ENCODE results near the gene MCM3AP.
"Not testable (repeated sequence)": the region's sequence is repeated elsewhere in the genome, so short reads cannot be mapped to it uniquely, and the experiment has no call there.

Gene MCM3AP

DNA sequence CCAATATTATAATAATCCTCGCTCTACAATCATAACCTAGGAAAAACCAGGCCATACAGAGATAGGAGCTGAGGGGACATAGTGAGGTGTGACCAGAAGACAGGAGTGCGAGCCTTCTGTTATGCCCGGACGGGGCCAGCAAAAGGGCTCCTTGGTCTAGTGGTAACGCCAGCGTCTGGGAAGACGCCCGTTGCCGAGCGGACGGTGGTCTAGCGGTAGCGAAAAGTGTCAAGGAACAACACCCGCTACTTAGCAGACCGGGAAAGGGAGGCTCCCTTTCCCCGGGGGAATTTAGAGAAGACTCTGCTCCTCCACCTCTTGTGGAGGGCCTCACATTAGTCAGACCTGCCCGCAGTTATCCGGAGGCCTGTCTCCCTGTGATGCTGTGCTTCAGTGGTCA lies 61.8 kb downstream of the MCM3AP start:
- peaks cover 35% of the 10 kb centered on the region for H3K4me1 Mint-ChIP-seq
- not testable (repeated sequence) for DNase-seq (ENCODE audit: low spot score in 2 of 2); H3K9me3 Mint-ChIP-seq; ATAC-seq; H3K4me3 Mint-ChIP-seq; H3K36me3 Mint-ChIP-seq; H3K27ac Mint-ChIP-seq

DNA sequence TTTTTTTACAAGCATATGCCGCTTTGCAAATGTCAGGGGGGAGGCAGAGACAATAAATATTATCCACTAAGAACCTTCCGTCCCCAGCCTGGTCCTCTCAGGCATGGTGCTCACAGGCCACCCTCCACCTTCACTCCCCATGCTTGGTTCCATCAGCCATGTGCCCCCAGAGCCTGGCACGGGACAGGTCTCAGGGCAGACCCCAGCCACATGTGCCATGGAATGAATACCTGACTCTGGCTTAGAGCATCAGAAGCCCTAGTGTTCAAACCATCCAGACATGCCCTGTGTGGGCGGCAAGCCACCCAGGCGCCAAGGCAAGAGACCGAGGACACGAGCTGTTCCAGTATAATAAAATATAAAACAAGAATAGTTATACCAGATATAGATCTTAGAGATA lies 62.2 kb downstream of the MCM3AP start:
- DNase-seq (ENCODE audit: low spot score in 2 of 2), result no peak
- peaks cover 7% of the 10 kb centered on the region for H3K36me3 Mint-ChIP-seq
- H3K9me3 Mint-ChIP-seq, result no peaks in the 10 kb centered on the region
- H3K4me1 Mint-ChIP-seq, result peaks cover 35% of the 10 kb centered on the region
- ATAC-seq, result no peak
- H3K4me3 Mint-ChIP-seq, result no peak overlapping the region
- no peak overlapping the region for H3K27ac Mint-ChIP-seq

DNA sequence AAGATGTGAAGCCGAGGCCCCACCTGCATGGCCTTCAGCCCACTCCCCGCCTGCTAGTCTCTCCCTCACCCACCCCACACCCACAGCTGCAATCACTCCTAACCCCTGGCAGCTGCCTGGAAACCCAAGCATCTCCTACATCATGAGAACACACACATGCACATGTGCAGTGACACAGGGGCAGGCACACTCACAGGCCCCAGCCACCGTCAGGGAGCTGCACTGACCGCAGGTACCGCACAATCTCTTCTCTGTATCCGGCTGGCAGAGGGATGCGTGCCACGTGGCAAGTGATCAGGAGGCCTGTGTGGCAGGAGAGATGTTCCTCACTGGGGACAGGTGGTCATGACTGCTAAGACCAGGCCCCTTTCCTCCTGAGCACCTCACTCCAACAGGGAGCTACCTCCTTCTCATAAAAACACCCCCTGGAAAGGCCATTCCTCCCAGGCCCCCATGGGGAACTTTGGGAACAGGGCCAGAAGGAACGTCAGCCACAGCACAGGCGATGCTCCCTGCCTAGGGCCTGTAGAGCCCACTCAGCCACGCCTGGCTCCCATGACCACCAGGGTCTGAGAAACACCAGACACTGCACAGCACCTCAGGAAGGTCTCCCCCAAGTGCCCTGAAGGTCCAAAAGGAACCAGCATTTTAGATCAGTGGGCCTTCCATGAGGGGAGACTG lies 62.8 kb downstream of the MCM3AP start:
- Mint-ChIP-seq H3K36me3 (peaks cover 7% of the 10 kb centered on the region), H3K4me1 (peaks cover 30% of the 10 kb centered on the region), H3K27ac (peak overlapping the region; percentile 65), H3K9me3 (no peaks in the 10 kb centered on the region), H3K4me3 (no peak overlapping the region)
- DNase-seq (ENCODE audit: low spot score in 2 of 2) (no peak), ATAC-seq (no peak)

DNA sequence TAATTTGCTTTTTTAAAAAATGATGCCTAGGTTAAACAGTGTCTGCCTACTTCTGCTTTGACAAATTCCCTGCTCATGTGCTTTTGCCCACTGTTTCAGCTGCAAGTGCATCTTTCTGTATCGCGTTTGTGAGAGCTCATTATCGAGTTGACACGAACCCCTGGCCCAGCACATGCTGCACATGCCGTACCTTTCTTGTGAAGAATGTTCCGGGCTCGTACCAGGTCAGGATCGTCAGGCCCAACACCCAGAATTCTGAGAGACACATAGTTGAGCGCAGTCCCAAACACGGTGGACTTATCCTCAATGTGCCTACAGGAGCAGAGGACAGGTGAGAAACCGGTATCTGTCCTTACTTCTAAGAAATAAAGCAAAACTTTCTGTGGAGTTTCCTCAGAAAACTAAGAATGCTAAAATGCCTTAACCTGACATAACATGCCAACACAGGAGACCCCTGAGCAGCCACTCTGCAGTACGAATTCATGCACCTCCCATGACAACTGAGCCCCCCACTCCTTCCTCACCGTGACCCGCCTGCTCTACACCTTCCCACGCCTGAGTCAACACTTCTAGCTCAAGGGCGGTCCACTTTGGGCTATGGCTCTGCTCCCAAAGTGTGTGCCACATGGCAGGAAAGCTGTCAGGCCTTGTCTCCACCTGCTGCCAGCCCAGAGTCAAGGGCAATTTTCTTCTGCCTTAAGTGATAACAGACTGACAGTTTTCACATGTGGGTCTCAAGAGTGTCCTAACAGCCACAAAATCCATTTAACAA lies 63.6 kb downstream of the MCM3AP start:
- peaks cover 23% of the 10 kb centered on the region for H3K4me1 Mint-ChIP-seq
- peak overlapping the region; percentile 65 for H3K27ac Mint-ChIP-seq
- no peak overlapping the region for H3K4me3 Mint-ChIP-seq
- no peaks in the 10 kb centered on the region for H3K9me3 Mint-ChIP-seq
- ATAC-seq, result no peak
- peaks cover 7% of the 10 kb centered on the region for H3K36me3 Mint-ChIP-seq
- DNase-seq (ENCODE audit: low spot score in 2 of 2), result no peak

DNA sequence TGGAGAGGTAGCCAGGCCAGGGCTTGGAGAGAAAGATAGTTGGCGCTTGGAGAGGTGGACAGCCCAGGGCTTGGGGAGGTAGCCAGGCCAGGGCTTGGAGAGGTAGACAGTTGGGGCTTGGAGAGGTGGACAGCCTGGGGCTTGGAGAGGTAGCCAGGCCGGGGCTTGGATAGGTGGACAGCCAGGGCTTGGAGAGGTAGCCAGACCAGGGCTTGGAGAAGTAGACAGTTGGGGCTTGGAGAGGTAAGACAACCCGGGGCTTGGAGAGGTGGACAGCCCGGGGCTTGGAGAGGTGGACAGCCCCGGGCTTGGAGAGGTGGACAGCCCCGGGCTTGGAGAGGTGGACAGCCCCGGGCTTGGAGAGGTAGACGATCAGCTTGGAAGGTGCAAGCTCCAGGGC lies 64.6 kb downstream of the MCM3AP start:
- Mint-ChIP-seq H3K27ac (peak overlapping the region; percentile 20), H3K36me3 (peaks cover 7% of the 10 kb centered on the region), H3K4me1 (peaks cover 20% of the 10 kb centered on the region)

DNA sequence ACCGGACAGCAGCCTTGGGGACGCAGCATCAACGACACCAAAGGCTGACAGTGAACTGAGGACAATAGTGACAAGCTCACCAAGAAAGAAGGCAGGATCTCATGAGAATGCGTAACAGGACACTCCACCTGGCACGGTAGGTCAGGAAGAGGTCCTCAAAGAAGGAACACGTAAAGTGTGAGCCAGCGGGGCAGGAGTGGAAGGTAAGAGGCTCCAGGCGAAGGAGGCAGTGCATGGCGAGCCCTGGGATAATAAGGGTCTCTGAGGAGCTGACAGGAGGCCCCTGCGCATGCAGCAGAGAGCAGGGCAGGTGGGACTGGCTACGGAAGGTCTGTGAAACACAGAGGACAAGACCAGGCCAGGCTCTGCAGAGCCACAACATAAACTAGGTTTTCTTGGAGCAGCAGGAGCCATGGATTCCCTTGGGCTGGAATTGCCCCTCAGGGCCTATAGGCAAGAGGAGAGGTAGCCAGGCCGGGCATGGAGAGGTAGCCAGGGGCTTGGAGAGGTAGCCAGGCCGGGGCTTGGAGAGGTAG lies 65.1 kb downstream of the MCM3AP start:
- Mint-ChIP-seq H3K4me1 (peaks cover 15% of the 10 kb centered on the region), H3K4me3 (no peak overlapping the region), H3K36me3 (peaks cover 7% of the 10 kb centered on the region), H3K27ac (peak overlapping the region; percentile 20), H3K9me3 (no peaks in the 10 kb centered on the region)
- DNase-seq (ENCODE audit: low spot score in 2 of 2), result no peak
- ATAC-seq, result no peak

More for the DNA sequence above, 64.6 kb downstream of the MCM3AP start:
- Mint-ChIP-seq H3K4me3 (no peak overlapping the region), H3K9me3 (no peaks in the 10 kb centered on the region)
- DNase-seq (ENCODE audit: low spot score in 2 of 2), result no peak
- no peak for ATAC-seq

DNA sequence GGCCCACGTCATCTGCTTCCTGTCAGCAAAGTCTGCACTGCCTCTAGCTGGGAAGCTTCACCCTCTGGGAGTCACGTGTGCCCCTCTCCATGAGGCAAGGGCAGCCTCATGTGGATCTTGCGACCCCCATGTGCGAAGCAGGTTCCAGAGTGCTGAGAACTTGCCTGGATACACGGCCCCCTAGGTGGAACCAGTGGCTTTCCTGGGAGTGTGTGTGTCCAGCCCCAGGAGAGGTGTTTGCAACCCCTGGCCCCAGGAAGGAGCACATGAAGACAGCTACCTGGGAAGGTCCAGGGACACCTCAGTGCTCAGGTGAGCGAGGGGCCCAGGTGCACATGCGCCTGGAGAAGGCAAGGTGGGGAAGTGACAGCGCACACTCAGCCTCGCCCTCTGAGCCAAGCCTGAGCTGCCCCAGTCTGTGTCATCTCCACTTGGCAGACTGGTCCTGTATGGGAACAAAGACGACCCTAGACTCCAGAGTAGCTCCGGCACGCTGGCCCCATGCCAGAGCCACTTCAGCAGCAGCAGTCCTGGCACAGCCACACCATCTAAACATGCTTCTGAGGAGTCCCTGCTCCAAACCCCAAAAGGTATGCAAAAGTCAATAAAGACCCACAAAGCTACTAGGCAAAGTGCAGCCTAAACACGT lies 65.7 kb downstream of the MCM3AP start:
- H3K4me3 Mint-ChIP-seq, result no peak overlapping the region
- DNase-seq (ENCODE audit: low spot score in 2 of 2) (no peak), ATAC-seq (no peak)
- peaks cover 13% of the 10 kb centered on the region for H3K4me1 Mint-ChIP-seq
- peaks cover 7% of the 10 kb centered on the region for H3K36me3 Mint-ChIP-seq
- no peak overlapping the region for H3K27ac Mint-ChIP-seq
- no peaks in the 10 kb centered on the region for H3K9me3 Mint-ChIP-seq

DNA sequence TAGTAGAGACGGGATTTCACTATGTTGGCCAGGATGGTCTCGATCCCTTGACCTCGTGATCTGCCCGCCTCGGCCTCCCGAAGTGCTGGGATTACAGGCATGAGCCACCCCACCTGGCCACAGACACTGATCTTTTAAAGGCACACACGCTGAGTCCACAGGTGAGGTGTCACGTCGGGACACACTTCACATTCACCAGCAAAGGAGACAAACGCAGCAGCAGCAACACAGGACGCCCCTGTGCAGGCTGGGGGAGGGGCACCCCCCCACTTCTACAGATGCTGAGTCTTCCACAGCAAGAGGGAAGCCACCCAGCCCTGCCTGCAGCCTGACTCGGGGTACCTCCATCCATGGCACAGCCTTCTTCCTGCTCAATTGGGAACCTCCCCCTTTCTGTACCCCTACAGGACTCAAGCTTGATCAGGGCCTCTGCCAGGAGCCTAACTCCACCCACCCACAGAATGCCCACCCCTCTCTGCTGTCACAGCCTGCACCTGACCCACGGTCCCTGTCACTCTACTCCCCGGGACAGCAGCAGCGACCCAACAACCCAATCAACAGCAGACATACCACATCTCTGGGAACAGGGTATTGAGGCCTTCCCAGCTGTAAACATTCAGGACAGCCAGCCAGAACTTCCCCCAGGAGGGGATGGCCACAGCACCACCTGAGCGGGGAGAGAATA lies 66.4 kb downstream of the MCM3AP start:
- Mint-ChIP-seq H3K36me3 (peaks cover 7% of the 10 kb centered on the region), H3K27ac (no peak overlapping the region), H3K4me1 (peaks cover 13% of the 10 kb centered on the region), H3K4me3 (no peak overlapping the region), H3K9me3 (no peaks in the 10 kb centered on the region)
- DNase-seq (ENCODE audit: low spot score in 2 of 2), result no peak
- no peak for ATAC-seq

DNA sequence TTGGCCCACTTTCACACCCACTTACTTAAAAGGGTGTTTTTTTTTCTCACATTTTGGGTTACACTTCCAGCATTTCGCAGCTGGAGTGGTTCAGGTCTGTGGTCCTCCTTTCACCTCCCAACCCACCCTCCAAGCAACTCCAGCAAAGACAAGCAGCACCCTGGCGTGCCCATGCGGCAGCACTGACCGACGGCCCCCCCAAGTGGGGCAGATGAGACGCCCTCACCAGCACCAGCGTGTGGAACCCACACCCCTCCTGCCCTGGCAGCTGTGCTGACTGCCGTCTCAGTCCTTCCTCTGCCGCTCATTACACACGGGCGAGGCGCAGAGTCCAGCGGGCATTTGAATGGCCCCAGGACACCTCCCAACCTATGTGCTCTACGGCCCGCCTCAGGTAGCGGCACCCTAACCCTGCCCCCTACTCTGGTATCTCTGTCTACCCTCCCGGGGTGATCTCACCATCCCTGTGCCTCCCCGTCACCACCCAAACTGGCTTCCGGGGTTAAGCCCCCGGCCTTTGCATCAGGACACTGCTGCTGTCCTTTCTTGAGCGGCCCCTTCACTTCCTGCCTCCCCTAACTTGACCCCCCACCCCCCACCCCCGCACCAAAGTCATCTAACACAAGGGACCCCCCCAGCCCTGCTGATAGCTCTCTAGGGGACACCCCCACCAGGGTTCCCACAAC lies 67.8 kb downstream of the MCM3AP start:
- DNase-seq (ENCODE audit: low spot score in 2 of 2) (no peak), ATAC-seq (no peak)
- Mint-ChIP-seq H3K36me3 (peaks cover 7% of the 10 kb centered on the region), H3K4me1 (peaks cover 12% of the 10 kb centered on the region), H3K9me3 (no peaks in the 10 kb centered on the region), H3K27ac (no peak overlapping the region), H3K4me3 (no peak overlapping the region)

DNA sequence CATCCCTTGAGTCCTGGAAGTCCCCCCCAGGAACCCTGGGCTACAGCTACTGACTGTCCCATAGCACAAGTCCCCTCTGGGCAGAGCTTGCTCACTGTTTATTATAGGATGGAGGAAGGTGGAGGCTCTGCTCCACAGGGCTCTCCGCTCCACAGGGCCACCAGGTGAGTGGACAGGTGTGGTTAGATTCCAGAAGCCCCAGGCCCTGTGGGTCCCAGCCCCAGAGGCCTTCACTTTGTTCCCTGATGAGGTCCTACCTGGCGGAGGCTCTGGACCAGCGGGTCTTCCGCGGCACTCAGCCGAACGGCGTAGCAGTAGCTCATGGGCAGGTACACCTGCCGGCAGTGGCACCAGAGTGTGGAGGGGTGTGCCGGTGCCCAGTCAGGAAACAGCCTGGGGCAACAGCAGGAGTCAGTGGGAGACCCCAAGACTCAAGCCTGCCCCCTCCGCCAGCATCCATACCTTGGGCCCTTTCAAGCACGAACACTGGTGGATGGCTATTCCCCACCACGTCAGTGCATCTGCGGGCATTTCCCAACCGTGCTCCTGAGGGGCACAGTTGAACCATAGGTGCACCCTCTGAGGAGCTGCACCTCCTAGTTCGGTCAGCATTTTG lies 69.2 kb downstream of the MCM3AP start:
- no peak for DNase-seq (ENCODE audit: low spot score in 2 of 2)
- Mint-ChIP-seq H3K36me3 (peaks cover 7% of the 10 kb centered on the region), H3K4me3 (no peak overlapping the region), H3K4me1 (peaks cover 4% of the 10 kb centered on the region), H3K27ac (no peak overlapping the region), H3K9me3 (no peaks in the 10 kb centered on the region)
- no peak for ATAC-seq

DNA sequence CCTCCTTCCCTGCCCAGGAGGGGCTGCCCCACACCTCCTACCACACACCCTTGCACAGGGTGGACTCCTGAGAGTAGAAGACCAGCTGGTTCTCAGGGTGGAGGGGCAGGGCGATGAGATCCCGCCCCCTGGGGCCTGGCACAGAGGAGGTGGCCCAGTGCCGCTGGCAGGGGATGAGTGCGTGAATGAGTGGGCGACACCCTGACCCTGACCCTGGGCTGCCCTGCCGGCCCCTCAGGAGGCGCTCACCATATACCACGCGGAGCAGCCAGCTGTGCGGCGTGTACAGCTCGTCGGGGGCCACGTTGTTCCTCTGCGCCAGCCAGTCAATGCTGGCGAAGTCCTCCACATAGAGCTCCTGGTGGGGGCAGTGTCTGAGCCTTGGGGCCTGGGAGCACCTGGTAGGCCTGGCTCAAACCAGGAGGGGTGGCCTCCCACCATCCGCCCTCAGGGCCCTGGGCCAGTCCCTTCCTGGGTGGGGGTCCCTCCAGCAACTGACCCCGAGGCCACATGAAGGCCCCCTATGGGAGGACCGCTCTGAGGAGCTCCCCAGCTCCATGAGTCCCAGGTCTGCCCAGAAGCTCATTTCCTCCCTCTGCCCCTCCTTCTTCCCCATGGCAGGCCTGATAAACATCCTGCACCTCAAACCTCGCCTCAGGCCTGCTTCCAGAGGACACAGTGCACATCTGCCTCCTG lies 69.8 kb downstream of the MCM3AP start:
- H3K36me3 Mint-ChIP-seq, result peaks cover 3% of the 10 kb centered on the region
- no peak overlapping the region for H3K4me3 Mint-ChIP-seq
- DNase-seq (ENCODE audit: low spot score in 2 of 2) (no peak), ATAC-seq (no peak)
- H3K9me3 Mint-ChIP-seq, result no peaks in the 10 kb centered on the region
- no peak overlapping the region for H3K27ac Mint-ChIP-seq
- peaks cover 4% of the 10 kb centered on the region for H3K4me1 Mint-ChIP-seq

DNA sequence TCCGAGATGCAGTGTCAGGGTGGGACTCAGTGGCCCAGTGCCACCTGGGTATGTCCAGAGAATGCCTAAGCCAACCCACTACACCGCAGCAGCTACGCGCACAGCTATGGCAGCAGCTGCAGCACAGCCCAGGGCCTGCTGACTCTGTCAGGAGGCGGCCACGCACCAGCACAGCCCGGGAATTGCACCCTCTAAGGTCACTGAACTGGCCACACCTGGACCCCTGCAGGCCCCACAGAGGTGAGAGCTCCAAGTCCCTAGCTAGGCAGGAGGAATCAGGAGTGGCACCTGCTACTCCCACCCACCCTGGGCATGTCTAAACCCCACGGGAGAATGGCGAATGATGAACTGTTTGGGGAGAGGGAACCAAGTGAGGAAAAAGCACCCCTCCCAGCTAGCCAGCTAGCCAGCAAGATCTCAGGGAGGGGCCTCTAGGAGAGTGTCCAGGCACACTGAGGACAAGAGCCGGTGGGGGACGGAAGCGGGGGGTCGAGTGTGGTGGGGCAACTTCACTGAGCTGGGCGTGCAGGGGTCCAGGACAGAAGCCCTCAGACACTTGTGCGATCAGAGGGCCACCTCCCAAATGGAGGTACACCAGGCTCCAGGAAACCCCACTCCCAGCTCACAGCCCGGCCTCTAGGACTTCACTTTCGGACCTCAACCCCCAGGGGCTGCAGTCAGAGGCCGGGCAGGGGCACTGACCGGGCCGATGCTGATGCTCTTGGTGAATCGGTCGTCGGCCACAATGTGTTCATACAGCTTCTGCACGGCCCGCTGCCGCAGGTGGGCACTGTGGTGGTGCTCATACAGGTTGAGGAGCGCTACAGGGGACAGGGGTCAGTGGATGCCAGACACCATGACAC lies 70.7 kb downstream of the MCM3AP start:
- no peak for ATAC-seq
- no peak for DNase-seq (ENCODE audit: low spot score in 2 of 2)
- Mint-ChIP-seq H3K27ac (no peak overlapping the region), H3K4me3 (no peak overlapping the region), H3K9me3 (no peaks in the 10 kb centered on the region), H3K4me1 (peaks cover 4% of the 10 kb centered on the region), H3K36me3 (peaks cover 4% of the 10 kb centered on the region)

DNA sequence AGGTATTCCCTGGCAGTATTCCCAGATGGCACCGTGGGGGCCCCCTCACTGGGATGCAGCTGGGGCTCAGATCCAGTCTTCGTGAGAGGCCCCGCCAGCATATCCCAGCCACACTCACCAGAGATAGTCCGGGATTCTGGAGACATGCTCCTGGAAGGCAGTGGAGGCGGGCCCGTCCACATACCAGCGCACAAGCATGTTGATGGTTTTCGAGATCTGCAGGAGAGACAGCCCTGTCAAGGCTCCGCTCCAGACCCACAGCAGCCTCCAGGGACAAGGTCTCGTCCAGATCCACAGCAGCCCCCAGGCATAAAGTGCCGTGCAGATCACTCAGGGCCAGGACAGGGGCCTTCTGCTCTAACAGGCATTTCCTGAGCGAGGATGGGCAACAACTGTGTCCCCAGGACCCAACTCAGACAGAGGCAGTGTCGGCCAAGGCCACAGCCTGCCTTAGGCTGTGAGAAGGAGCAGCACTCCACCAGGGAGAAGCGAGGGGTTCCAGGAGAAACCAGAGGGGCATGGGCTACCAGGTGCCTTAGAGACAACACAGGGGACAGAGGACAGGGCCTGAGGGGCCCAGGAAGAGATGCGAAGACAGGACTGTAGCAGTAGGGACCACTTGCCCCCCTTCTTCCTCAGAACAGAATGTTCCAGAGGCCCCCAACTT lies 71.7 kb downstream of the MCM3AP start:
- Mint-ChIP-seq H3K27ac (peak overlapping the region; percentile 68), H3K9me3 (no peaks in the 10 kb centered on the region), H3K4me1 (peaks cover 4% of the 10 kb centered on the region), H3K4me3 (no peak overlapping the region), H3K36me3 (peaks cover 6% of the 10 kb centered on the region)
- DNase-seq (ENCODE audit: low spot score in 2 of 2) (no peak), ATAC-seq (no peak)

All from stimulated activated effector memory CD8-positive, alpha-beta T cell treated with anti-CD3 and anti-CD28 coated beads, Interleukin-12 subunit alpha, Interleukin-12 subunit beta, amount 100 ng/mL, for 72 hours (primary cell).